HEK293 (cell line): ENCODE measurements around the gene ATRNL1.

Experiments
- GLI2 ChIP-seq: fragments of 450-650 bp; formaldehyde crosslinking; IDR thresholded peaks from 2 replicates; pipeline ENCODE4; 2017; ENCODE audit warnings: missing biosample characterization, missing genetic modification characterization, low read depth, borderline replicate concordance
- GLI4 ChIP-seq: fragments of 450-650 bp; formaldehyde crosslinking; IDR thresholded peaks from 2 replicates; pipeline ENCODE4 v1.5.1; 2016; ENCODE audit warnings: missing biosample characterization, missing genetic modification characterization
- GLIS2 ChIP-seq: fragments of 450-650 bp; formaldehyde crosslinking; IDR thresholded peaks from 2 replicates; pipeline ENCODE4 v1.5.1; 2016; ENCODE audit warnings: missing biosample characterization, missing genetic modification characterization
- IKZF3 ChIP-seq: fragments of 450-650 bp; IDR thresholded peaks from 2 replicates; pipeline ENCODE4 v1.5.0; 2018; ENCODE audit warnings: missing biosample characterization, mild to moderate bottlenecking, missing genetic modification characterization, moderate library complexity
- KLF10 ChIP-seq: fragments of 450-650 bp; IDR thresholded peaks from 2 replicates; pipeline ENCODE4 v1.5.1; 2018; ENCODE audit warnings: missing biosample characterization, mild to moderate bottlenecking, missing genetic modification characterization
- SALL2 ChIP-seq: fragments of 450-650 bp; formaldehyde crosslinking; IDR thresholded peaks from 2 replicates; pipeline ENCODE4 v1.5.0; 2017; ENCODE audit warnings: missing biosample characterization, mild to moderate bottlenecking, missing genetic modification characterization, borderline replicate concordance
- YY2 ChIP-seq: fragments of 450-650 bp; formaldehyde crosslinking; IDR thresholded peaks from 2 replicates; pipeline ENCODE4 v1.5.1; 2016; ENCODE audit warnings: missing biosample characterization, missing genetic modification characterization
- ZFP3 ChIP-seq: fragments of 450-650 bp; formaldehyde crosslinking; IDR thresholded peaks from 2 replicates; pipeline ENCODE4 v1.5.1; 2016; ENCODE audit warnings: low read depth, missing biosample characterization, missing genetic modification characterization
- ZIC2 ChIP-seq: fragments of 450-650 bp; formaldehyde crosslinking; IDR thresholded peaks from 2 replicates; pipeline ENCODE4 v1.5.1; 2016; ENCODE audit warnings: missing biosample characterization, missing genetic modification characterization
- ZNF10 ChIP-seq: fragments of 450-650 bp; formaldehyde crosslinking; IDR thresholded peaks from 2 replicates; pipeline ENCODE4 v1.5.1; 2017; ENCODE audit warnings: missing biosample characterization, missing genetic modification characterization
- ZNF132 ChIP-seq: fragments of 450-650 bp; formaldehyde crosslinking; IDR thresholded peaks from 2 replicates; pipeline ENCODE4 v1.5.1; 2017; ENCODE audit warnings: missing biosample characterization, missing genetic modification characterization, borderline replicate concordance
- ZNF157 ChIP-seq: fragments of 450-650 bp; formaldehyde crosslinking; IDR thresholded peaks from 2 replicates; pipeline ENCODE4 v1.5.1; 2016; ENCODE audit warnings: missing biosample characterization, missing genetic modification characterization
- ZNF175 ChIP-seq: fragments of 450-650 bp; formaldehyde crosslinking; IDR thresholded peaks from 2 replicates; pipeline ENCODE4 v1.5.1; 2016; ENCODE audit warnings: missing biosample characterization, missing genetic modification characterization
- ZNF19 ChIP-seq: fragments of 450-650 bp; formaldehyde crosslinking; IDR thresholded peaks from 2 replicates; pipeline ENCODE4; 2016; ENCODE audit warnings: missing biosample characterization, missing genetic modification characterization, low read depth
- ZNF239 ChIP-seq: fragments of 450-650 bp; formaldehyde crosslinking; IDR thresholded peaks from 2 replicates; pipeline ENCODE4 v1.5.1; 2016; ENCODE audit warnings: missing biosample characterization, missing genetic modification characterization
- ZNF311 ChIP-seq: fragments of 450-650 bp; formaldehyde crosslinking; IDR thresholded peaks from 2 replicates; pipeline ENCODE4 v1.5.1; 2017; ENCODE audit warnings: missing biosample characterization, missing genetic modification characterization, borderline replicate concordance
- ZNF324 ChIP-seq: fragments of 450-650 bp; formaldehyde crosslinking; IDR thresholded peaks from 2 replicates; pipeline ENCODE4 v1.5.1; 2016; ENCODE audit warnings: missing biosample characterization, missing genetic modification characterization
- ZNF394 ChIP-seq: fragments of 450-650 bp; formaldehyde crosslinking; IDR thresholded peaks from 2 replicates; pipeline ENCODE4 v1.5.1; 2016; ENCODE audit warnings: missing biosample characterization, missing genetic modification characterization, mild to moderate bottlenecking, moderate library complexity, borderline replicate concordance
- ZNF404 ChIP-seq: fragments of 450-650 bp; formaldehyde crosslinking; IDR thresholded peaks from 2 replicates; pipeline ENCODE4 v1.5.1; 2017; ENCODE audit warnings: missing biosample characterization, missing genetic modification characterization
- ZNF416 ChIP-seq: fragments of 450-650 bp; formaldehyde crosslinking; IDR thresholded peaks from 2 replicates; pipeline ENCODE4 v1.5.1; 2016; ENCODE audit warnings: missing biosample characterization, missing genetic modification characterization
- ZNF596 ChIP-seq: fragments of 450-650 bp; IDR thresholded peaks from 2 replicates; pipeline ENCODE4 v1.5.0; 2018; ENCODE audit warnings: missing biosample characterization, mild to moderate bottlenecking, missing genetic modification characterization, moderate library complexity
- ZNF654 ChIP-seq: fragments of 450-650 bp; formaldehyde crosslinking; IDR thresholded peaks from 2 replicates; pipeline ENCODE4 v1.5.1; 2016; ENCODE audit warnings: low read depth, missing biosample characterization, missing genetic modification characterization
- ZNF660 ChIP-seq: fragments of 450-650 bp; IDR thresholded peaks from 2 replicates; pipeline ENCODE4 v1.5.1; 2018; ENCODE audit warnings: missing biosample characterization, mild to moderate bottlenecking, missing genetic modification characterization
- ZNF76 ChIP-seq: fragments of 450-650 bp; formaldehyde crosslinking; IDR thresholded peaks from 2 replicates; pipeline ENCODE4; 2016; ENCODE audit warnings: low read depth, missing biosample characterization, missing genetic modification characterization, borderline replicate concordance
- ZNF768 ChIP-seq: fragments of 450-650 bp; formaldehyde crosslinking; IDR thresholded peaks from 2 replicates; pipeline ENCODE4 v1.5.1; 2018; ENCODE audit warnings: missing biosample characterization, mild to moderate bottlenecking, missing genetic modification characterization
- ZSCAN16 ChIP-seq: fragments of 450-650 bp; formaldehyde crosslinking; IDR thresholded peaks from 2 replicates; pipeline ENCODE4 v1.5.1; 2016; ENCODE audit warnings: missing biosample characterization, missing genetic modification characterization
- TF ChIP-seq, protein P1 (sequence below): fragments of 450-650 bp; formaldehyde crosslinking; IDR thresholded peaks from 2 replicates; pipeline ENCODE4 v1.5.1; 2016; ENCODE audit warnings: missing biosample characterization, missing genetic modification characterization, borderline replicate concordance
- TF ChIP-seq, protein P2 (sequence below): fragments of 450-650 bp; IDR thresholded peaks from 2 replicates; pipeline ENCODE4 v1.5.1; 2018; ENCODE audit warnings: missing biosample characterization, mild to moderate bottlenecking, missing genetic modification characterization
- TF ChIP-seq, protein P3 (sequence below): fragments of 450-650 bp; formaldehyde crosslinking; IDR thresholded peaks from 2 replicates; pipeline ENCODE4 v1.5.1; 2017; ENCODE audit warnings: missing biosample characterization, missing genetic modification characterization
- TF ChIP-seq, protein P4 (sequence below): fragments of 450-650 bp; IDR thresholded peaks from 2 replicates; pipeline ENCODE4 v1.5.1; 2018; ENCODE audit warnings: missing biosample characterization, missing genetic modification characterization

The ATRNL1 gene

DNA sequence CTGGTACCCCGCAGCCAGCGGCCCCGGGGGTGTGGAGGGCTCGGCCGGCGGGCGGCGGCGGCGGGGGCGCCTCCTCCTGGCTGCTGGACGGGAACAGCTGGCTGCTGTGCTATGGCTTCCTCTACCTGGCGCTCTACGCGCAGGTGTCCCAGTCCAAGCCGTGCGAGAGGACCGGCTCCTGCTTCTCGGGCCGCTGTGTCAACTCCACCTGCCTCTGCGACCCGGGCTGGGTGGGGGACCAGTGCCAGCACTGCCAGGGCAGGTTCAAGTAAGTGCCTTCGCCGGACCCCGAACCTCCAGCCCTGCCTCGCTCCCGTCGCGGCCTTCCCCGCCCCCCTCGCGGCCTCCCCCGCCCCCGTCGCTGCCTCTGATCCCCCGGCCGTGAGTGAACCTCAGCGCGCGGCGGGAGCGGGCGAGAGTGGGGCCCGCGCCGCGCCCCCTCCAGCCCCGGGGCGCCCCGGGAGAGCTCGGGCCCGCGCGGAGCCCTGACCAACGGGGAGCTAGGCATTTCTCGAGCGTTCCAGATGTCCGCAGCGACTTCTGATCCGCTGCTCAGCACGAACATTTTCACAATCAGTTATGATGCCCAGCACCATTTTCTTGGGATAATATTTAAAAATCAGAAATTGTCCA is 727 bp downstream of the ATRNL1 start (continued):
- TF ChIP-seq, protein P1, sequence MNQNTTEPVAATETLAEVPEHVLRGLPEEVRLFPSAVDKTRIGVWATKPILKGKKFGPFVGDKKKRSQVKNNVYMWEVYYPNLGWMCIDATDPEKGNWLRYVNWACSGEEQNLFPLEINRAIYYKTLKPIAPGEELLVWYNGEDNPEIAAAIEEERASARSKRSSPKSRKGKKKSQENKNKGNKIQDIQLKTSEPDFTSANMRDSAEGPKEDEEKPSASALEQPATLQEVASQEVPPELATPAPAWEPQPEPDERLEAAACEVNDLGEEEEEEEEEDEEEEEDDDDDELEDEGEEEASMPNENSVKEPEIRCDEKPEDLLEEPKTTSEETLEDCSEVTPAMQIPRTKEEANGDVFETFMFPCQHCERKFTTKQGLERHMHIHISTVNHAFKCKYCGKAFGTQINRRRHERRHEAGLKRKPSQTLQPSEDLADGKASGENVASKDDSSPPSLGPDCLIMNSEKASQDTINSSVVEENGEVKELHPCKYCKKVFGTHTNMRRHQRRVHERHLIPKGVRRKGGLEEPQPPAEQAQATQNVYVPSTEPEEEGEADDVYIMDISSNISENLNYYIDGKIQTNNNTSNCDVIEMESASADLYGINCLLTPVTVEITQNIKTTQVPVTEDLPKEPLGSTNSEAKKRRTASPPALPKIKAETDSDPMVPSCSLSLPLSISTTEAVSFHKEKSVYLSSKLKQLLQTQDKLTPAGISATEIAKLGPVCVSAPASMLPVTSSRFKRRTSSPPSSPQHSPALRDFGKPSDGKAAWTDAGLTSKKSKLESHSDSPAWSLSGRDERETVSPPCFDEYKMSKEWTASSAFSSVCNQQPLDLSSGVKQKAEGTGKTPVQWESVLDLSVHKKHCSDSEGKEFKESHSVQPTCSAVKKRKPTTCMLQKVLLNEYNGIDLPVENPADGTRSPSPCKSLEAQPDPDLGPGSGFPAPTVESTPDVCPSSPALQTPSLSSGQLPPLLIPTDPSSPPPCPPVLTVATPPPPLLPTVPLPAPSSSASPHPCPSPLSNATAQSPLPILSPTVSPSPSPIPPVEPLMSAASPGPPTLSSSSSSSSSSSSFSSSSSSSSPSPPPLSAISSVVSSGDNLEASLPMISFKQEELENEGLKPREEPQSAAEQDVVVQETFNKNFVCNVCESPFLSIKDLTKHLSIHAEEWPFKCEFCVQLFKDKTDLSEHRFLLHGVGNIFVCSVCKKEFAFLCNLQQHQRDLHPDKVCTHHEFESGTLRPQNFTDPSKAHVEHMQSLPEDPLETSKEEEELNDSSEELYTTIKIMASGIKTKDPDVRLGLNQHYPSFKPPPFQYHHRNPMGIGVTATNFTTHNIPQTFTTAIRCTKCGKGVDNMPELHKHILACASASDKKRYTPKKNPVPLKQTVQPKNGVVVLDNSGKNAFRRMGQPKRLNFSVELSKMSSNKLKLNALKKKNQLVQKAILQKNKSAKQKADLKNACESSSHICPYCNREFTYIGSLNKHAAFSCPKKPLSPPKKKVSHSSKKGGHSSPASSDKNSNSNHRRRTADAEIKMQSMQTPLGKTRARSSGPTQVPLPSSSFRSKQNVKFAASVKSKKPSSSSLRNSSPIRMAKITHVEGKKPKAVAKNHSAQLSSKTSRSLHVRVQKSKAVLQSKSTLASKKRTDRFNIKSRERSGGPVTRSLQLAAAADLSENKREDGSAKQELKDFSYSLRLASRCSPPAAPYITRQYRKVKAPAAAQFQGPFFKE (tag by site-specific recombination): no peak
- TF ChIP-seq, protein P2, sequence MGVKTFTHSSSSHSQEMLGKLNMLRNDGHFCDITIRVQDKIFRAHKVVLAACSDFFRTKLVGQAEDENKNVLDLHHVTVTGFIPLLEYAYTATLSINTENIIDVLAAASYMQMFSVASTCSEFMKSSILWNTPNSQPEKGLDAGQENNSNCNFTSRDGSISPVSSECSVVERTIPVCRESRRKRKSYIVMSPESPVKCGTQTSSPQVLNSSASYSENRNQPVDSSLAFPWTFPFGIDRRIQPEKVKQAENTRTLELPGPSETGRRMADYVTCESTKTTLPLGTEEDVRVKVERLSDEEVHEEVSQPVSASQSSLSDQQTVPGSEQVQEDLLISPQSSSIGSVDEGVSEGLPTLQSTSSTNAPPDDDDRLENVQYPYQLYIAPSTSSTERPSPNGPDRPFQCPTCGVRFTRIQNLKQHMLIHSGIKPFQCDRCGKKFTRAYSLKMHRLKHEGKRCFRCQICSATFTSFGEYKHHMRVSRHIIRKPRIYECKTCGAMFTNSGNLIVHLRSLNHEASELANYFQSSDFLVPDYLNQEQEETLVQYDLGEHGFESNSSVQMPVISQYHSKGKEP (tag by site-specific recombination): no peak
- no peak for TF ChIP-seq IKZF3 (tag by site-specific recombination)
- TF ChIP-seq ZNF10 (tag by site-specific recombination): no peak
- TF ChIP-seq ZNF324: no peak
- no peak for TF ChIP-seq YY2
- 0 out of 2 replicates have a peak, but pooled peaks have one; percentile 13 for TF ChIP-seq KLF10
- TF ChIP-seq ZNF768: no peak
- no peak for TF ChIP-seq ZNF132
- no peak for TF ChIP-seq ZIC2
- TF ChIP-seq ZNF660 (tag by site-specific recombination): no peak
- TF ChIP-seq GLIS2 (tag by site-specific recombination): peak; percentile 11; the same call in 1 of the 2 replicates
- TF ChIP-seq ZNF394 (tag by site-specific recombination): no peak
- no peak for TF ChIP-seq SALL2 (tag by site-specific recombination)
- TF ChIP-seq GLI2 (tag by site-specific recombination): no peak
- no peak for TF ChIP-seq ZFP3 (tag by site-specific recombination)
- TF ChIP-seq, protein P3, sequence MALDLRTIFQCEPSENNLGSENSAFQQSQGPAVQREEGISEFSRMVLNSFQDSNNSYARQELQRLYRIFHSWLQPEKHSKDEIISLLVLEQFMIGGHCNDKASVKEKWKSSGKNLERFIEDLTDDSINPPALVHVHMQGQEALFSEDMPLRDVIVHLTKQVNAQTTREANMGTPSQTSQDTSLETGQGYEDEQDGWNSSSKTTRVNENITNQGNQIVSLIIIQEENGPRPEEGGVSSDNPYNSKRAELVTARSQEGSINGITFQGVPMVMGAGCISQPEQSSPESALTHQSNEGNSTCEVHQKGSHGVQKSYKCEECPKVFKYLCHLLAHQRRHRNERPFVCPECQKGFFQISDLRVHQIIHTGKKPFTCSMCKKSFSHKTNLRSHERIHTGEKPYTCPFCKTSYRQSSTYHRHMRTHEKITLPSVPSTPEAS (tag by site-specific recombination): no peak
- TF ChIP-seq ZNF19 (tag by site-specific recombination): no peak
- TF ChIP-seq ZNF416 (tag by site-specific recombination): no peak
- no peak for TF ChIP-seq ZNF654 (tag by site-specific recombination)
- TF ChIP-seq ZNF175 (tag by site-specific recombination): no peak
- TF ChIP-seq ZNF596 (tag by site-specific recombination): no peak
- TF ChIP-seq, protein P4, sequence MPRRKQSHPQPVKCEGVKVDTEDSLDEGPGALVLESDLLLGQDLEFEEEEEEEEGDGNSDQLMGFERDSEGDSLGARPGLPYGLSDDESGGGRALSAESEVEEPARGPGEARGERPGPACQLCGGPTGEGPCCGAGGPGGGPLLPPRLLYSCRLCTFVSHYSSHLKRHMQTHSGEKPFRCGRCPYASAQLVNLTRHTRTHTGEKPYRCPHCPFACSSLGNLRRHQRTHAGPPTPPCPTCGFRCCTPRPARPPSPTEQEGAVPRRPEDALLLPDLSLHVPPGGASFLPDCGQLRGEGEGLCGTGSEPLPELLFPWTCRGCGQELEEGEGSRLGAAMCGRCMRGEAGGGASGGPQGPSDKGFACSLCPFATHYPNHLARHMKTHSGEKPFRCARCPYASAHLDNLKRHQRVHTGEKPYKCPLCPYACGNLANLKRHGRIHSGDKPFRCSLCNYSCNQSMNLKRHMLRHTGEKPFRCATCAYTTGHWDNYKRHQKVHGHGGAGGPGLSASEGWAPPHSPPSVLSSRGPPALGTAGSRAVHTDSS (tag by site-specific recombination): no peak
- TF ChIP-seq ZSCAN16: no peak
- no peak for TF ChIP-seq GLI4
- no peak for TF ChIP-seq ZNF239 (tag by site-specific recombination)
- TF ChIP-seq ZNF157 (tag by site-specific recombination): no peak
- no peak for TF ChIP-seq ZNF404 (tag by site-specific recombination)
- no peak for TF ChIP-seq ZNF76 (tag by site-specific recombination)
- no peak for TF ChIP-seq ZNF311 (tag by site-specific recombination)
